ENCODE data around the gene VAV2.

The VAV2 gene

GRCh38 chr9:133729617-133730281 lies 262.4 kb downstream of the VAV2 start:
- no peaks in the 10 kb centered on the region for H3K36me3 Mint-ChIP-seq (ENCODE audit: low read depth)
- no peaks in the 10 kb centered on the region for H3K9me3 Mint-ChIP-seq
- H3K4me3 Mint-ChIP-seq: no peak overlapping the region
- intact Hi-C loops (cut with micrococcal nuclease): no loop called here
- H3K27ac Mint-ChIP-seq: no peak overlapping the region
- peaks cover 3% of the 10 kb centered on the region for H3K27me3 Mint-ChIP-seq
- H3K4me1 Mint-ChIP-seq (ENCODE audit: low read depth): no peaks in the 10 kb centered on the region

DNA sequence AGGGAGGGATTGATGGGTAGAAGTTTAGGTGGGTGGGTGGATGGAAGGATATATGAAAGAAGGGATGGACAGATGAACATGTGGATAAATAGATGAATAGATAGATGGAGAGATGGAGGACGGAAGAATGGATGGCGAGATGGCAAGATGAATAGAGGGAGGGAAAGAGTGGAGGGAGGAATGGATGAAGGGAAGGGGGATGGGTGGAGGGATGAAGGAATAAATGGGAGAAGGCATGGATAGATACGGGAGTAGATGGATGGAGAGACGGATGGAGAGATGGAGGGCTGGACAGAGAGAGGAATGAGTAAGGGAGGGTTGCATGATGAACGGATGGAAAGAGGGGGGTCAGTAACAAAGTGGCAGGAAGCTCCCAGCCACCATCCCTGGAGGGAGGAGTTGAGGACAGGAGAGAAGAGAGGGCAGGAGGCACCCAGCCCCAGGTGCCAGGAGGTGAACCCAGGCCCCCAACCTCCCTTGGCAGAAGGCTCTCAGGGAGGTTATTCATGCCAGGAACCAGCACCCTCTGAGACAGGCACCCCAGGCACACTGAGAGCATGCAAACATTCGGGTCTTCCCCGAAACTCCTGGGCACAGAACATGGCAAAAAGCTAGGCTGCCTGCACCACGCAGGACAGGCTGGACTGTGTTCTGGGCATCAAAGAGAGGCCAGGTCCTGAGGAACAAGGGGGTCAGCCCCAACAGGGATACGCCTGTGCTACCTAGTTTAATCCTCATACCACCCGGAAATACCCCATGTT lies 263.1 kb downstream of the VAV2 start:
- intact Hi-C loops (cut with micrococcal nuclease): no loop called here
- no peaks in the 10 kb centered on the region for H3K36me3 Mint-ChIP-seq (ENCODE audit: low read depth)
- no peaks in the 10 kb centered on the region for H3K9me3 Mint-ChIP-seq
- peaks cover 3% of the 10 kb centered on the region for H3K27me3 Mint-ChIP-seq
- no peak overlapping the region for H3K27ac Mint-ChIP-seq
- H3K4me3 Mint-ChIP-seq: no peak overlapping the region
- H3K4me1 Mint-ChIP-seq (ENCODE audit: low read depth): no peaks in the 10 kb centered on the region

DNA sequence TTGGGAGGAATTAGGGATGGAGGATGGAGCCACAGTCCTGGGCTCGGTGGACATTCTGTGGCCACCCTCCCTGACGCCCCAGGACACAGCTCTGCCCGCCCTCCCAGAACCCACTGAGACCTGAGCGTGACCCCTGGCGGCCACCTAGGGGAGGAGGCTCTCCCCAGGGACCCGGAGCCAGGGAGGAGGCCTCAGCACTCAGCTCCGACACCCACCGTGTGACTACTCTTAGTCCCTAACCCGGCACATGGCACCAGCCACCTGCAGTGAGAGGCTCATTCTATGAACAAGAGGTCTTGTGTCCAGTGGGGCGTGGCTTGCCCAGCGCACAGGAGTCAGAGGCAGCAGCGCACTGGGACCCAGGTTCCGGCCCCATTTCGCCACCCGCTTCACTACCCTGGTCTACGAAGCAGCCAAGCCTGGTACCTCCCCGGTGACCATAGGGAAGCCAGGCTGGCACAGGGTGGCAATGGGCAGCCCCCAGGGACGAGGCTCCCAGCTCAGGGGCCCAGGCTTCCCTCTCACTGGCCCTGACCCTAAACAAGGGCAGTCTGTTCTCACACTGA lies 264.2 kb downstream of the VAV2 start:
- Mint-ChIP-seq H3K4me1 (ENCODE audit: low read depth) (no peaks in the 10 kb centered on the region), H3K27ac (no peak overlapping the region), H3K4me3 (no peak overlapping the region), H3K36me3 (ENCODE audit: low read depth) (no peaks in the 10 kb centered on the region), H3K27me3 (no peaks in the 10 kb centered on the region), H3K9me3 (no peaks in the 10 kb centered on the region)
- intact Hi-C loops (cut with micrococcal nuclease): loop anchor here (2.0 kb wide), 1 partner anchor 195 kb away; no protein-coding TSS in a partner anchor

GRCh38 chr9:133727277-133727875 lies 264.7 kb downstream of the VAV2 start:
- intact Hi-C loops (cut with micrococcal nuclease): loop anchor here (2.0 kb wide), 1 partner anchor 195 kb away; no protein-coding TSS in a partner anchor
- Mint-ChIP-seq H3K27me3 (peaks cover 2% of the 10 kb centered on the region), H3K27ac (no peak overlapping the region), H3K9me3 (no peaks in the 10 kb centered on the region), H3K4me3 (no peak overlapping the region), H3K36me3 (ENCODE audit: low read depth) (no peaks in the 10 kb centered on the region), H3K4me1 (ENCODE audit: low read depth) (no peaks in the 10 kb centered on the region)

DNA sequence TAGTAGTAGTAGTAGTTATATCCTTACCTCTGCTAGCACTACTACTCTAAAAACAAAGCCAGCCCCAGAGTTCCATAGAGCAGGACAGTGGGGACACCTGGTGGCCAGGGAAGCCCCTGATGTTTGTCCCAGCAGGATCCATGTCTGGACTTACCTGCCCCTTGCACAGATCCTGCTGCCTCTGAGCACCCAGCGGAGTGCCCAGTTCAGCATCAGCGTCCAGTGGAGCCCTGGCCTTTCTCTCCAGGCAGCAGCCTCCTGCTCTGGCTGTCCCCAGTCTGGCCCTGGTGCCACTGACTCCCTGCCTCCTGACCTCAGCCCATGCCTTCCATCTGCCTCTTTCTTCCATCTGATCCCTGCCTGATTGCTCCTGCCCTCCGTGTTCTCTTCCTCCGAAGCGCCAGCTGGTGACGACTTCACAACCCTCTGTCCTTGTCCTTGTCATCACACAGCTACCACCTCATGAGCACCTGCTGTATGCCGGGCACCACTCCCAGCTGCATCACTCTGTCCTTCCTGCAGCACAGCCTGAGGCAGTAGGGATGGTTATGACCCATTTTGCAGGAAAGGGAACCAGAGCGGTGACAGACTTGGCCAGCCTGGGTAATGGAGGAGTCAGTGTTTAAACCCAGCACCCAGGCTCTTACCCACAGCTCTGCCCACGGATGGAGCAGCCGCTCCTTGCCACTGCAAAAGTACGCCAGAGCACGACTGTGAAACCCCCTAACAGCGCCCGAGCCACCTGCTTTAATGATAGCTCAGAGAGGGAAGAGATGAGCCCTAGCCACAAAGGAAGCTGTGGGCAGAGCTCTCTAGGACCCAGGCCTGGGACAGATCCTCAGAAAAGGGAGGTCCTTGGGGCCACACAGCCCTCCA lies 265.5 kb downstream of the VAV2 start:
- intact Hi-C loops (cut with micrococcal nuclease): loop anchor here (2.0 kb wide), 1 partner anchor 194 kb away; no protein-coding TSS in a partner anchor
- H3K36me3 Mint-ChIP-seq (ENCODE audit: low read depth): no peaks in the 10 kb centered on the region
- H3K4me1 Mint-ChIP-seq (ENCODE audit: low read depth): no peaks in the 10 kb centered on the region
- H3K27me3 Mint-ChIP-seq: peaks cover 2% of the 10 kb centered on the region
- no peak overlapping the region for H3K4me3 Mint-ChIP-seq
- H3K27ac Mint-ChIP-seq: no peak overlapping the region
- H3K9me3 Mint-ChIP-seq: no peaks in the 10 kb centered on the region

DNA sequence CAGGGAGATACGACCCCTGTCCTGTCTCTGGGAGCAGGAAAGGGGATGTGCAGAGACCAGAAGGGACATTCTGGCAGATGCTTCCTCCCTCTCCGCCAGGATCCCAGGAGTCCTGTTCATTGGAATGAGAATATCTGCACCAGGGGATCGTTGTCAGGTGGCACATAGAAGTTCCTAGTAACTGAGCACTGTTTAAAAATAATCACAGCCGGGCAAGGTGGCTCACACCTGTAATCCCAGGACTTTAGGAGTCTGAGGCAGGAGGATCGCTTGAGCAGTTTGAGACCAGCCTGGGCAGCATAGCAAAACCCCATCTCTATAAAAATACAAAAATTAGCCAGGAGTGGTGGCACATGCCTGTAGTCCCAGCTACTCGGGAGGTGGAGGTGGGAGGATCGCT lies 266.2 kb downstream of the VAV2 start:
- H3K9me3 Mint-ChIP-seq: no peaks in the 10 kb centered on the region
- intact Hi-C loops (cut with micrococcal nuclease): loop anchor here (2.0 kb wide), 1 partner anchor 193 kb away; no protein-coding TSS in a partner anchor

DNA sequence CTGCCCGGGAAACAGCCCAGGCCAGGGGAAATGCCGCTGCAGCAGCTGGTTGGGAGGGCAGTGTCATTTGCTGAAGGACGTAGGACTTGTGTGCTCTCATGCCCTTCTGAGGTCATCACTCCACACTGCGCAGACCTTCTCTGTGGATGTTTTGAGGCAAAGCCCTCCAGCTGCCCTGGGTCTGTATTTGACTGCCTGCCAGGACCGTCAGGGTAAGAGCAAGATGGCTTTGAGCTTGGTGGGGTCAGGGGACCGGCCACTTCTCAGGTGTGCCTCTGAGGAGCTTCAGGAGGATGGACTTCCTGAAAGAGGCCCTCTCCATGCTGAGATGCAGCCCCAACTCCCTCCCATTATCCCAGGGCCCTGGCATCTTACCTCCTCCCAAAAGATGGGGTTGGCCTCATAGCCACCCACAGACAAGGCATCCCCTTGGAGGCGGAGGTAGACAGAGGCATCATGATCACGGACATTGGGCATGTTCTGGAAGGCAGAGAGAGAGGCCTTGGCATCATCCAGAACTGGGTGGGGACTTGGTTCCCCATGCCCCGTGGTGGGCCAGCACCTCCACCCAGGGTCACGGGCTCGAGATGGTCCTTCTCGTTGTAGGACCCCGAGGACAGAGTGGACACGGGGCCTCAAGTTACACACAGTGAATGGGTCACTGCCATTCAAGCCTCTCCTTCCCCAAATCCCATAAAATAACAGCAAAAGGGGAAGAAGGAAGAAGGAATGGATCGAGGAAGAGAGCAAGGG lies 273.4 kb downstream of the VAV2 start:
- Mint-ChIP-seq H3K36me3 (ENCODE audit: low read depth) (no peaks in the 10 kb centered on the region), H3K27ac (no peak overlapping the region), H3K4me3 (no peak overlapping the region), H3K27me3 (peaks cover 8% of the 10 kb centered on the region), H3K4me1 (ENCODE audit: low read depth) (no peaks in the 10 kb centered on the region), H3K9me3 (no peaks in the 10 kb centered on the region)
- intact Hi-C loops (cut with micrococcal nuclease): no loop called here

More for the DNA sequence above, 266.2 kb downstream of the VAV2 start:
- no peak overlapping the region for H3K27ac Mint-ChIP-seq
- H3K36me3 Mint-ChIP-seq (ENCODE audit: low read depth): no peaks in the 10 kb centered on the region
- no peak overlapping the region for H3K4me3 Mint-ChIP-seq
- H3K27me3 Mint-ChIP-seq: peaks cover 6% of the 10 kb centered on the region
- no peaks in the 10 kb centered on the region for H3K4me1 Mint-ChIP-seq (ENCODE audit: low read depth)

DNA sequence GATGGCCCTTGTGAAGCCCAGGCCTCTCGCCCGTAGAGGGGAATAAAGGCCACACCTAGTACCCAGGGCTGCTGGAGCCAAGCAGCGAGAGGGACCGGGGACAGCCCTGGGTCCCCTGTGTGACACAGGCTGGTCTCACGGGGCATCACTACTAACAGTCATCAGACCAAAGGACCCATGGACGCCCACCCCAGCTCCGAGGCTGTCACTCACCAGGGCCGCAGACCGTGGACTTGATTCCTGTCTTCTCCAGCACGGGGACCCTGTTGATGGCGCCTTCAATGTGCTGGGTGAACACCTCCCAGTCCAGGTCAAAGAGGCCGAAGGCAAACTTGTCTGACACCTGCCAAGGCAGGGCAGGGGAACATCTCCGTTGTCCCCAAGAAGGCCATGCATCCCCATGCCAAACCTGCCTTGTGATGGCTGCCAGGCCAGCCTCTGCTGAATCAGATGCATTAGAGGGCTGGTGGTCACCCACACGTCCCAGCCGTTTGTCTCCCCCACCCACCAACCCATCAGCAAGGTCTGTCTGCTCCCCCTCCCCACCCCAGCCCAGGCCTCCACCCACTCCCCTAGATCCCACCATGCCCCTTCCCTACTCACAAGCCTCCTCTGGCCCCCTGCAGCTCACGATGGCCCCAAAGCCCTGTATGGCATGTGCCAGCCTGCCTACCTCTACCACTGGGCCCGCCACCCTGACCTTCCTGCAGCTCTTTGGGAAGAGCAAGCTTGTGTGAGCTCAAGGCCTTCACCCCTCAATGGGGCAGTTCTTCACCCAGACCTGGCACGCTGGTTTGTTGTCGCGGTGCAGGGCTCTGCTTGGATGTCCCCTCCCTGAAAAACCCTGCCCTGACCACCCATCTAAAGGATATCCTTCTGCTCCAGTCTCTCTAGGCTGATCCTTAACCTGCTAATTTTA lies 274.8 kb downstream of the VAV2 start:
- H3K9me3 Mint-ChIP-seq: no peaks in the 10 kb centered on the region
- no peaks in the 10 kb centered on the region for H3K4me1 Mint-ChIP-seq (ENCODE audit: low read depth)
- intact Hi-C loops (cut with micrococcal nuclease): no loop called here
- H3K27me3 Mint-ChIP-seq: peaks cover 6% of the 10 kb centered on the region
- H3K27ac Mint-ChIP-seq: no peak overlapping the region
- H3K4me3 Mint-ChIP-seq: no peak overlapping the region
- no peaks in the 10 kb centered on the region for H3K36me3 Mint-ChIP-seq (ENCODE audit: low read depth)

GRCh38 chr9:133716564-133717112 lies 275.5 kb downstream of the VAV2 start:
- intact Hi-C loops (cut with micrococcal nuclease): no loop called here
- H3K4me1 Mint-ChIP-seq (ENCODE audit: low read depth): no peaks in the 10 kb centered on the region
- H3K27me3 Mint-ChIP-seq: peaks cover 6% of the 10 kb centered on the region
- H3K4me3 Mint-ChIP-seq: no peak overlapping the region
- no peak overlapping the region for H3K27ac Mint-ChIP-seq
- H3K36me3 Mint-ChIP-seq (ENCODE audit: low read depth): no peaks in the 10 kb centered on the region
- H3K9me3 Mint-ChIP-seq: no peaks in the 10 kb centered on the region

GRCh38 chr9:133715866-133716563 lies 276.1 kb downstream of the VAV2 start:
- Mint-ChIP-seq H3K9me3 (no peaks in the 10 kb centered on the region), H3K4me1 (ENCODE audit: low read depth) (no peaks in the 10 kb centered on the region), H3K27ac (no peak overlapping the region), H3K4me3 (no peak overlapping the region), H3K27me3 (peaks cover 2% of the 10 kb centered on the region), H3K36me3 (ENCODE audit: low read depth) (no peaks in the 10 kb centered on the region)
- intact Hi-C loops (cut with micrococcal nuclease): no loop called here

GRCh38 chr9:133715295-133715865 lies 276.7 kb downstream of the VAV2 start:
- intact Hi-C loops (cut with micrococcal nuclease): no loop called here
- no peak overlapping the region for H3K27ac Mint-ChIP-seq
- peaks cover 2% of the 10 kb centered on the region for H3K27me3 Mint-ChIP-seq
- H3K4me1 Mint-ChIP-seq (ENCODE audit: low read depth): no peaks in the 10 kb centered on the region
- no peaks in the 10 kb centered on the region for H3K36me3 Mint-ChIP-seq (ENCODE audit: low read depth)
- no peak overlapping the region for H3K4me3 Mint-ChIP-seq
- H3K9me3 Mint-ChIP-seq: no peaks in the 10 kb centered on the region

All from dendritic cell treated with granulocyte-macrophage colony-stimulating factor and Interleukin-4, amounts not matched to agents 40 ng/mL and 50 ng/mL, for 4 days (primary cell).